NCI-H82 treated with DMSO at 0.1 percent for 48 hours (cell line): Measurements from ENCODE around the gene SLC31A1.
A peak's percentile ranks its signal among the peaks of the same experiment; 100 is the strongest.
"Not testable (repeated sequence)": the region's sequence is repeated elsewhere in the genome, so short reads cannot be mapped to it uniquely, and the experiment has no call there.

ENCODE experiments used
- DNase-seq: peaks from one replicate; lab custom pipeline; 2025; ENCODE audit not compliant: unreplicated experiment; lab: John Stamatoyannopoulos, UW

Gene SLC31A1

GRCh38 chr9:113220467-113221002 is 809 bp upstream of the SLC31A1 start:
- no peak for DNase-seq

- DNase-seq = no peak
Measured at GRCh38 chr9:113221800-113222481, 597 bp downstream of the SLC31A1 start.

GRCh38 chr9:113222482-113222841 is 1.1 kb downstream of the SLC31A1 start:
- peak; percentile 17 for DNase-seq

- no peak for DNase-seq
Measured at GRCh38 chr9:113223963-113224362, 2.6 kb downstream of the SLC31A1 start.

- no peak for DNase-seq
Measured at GRCh38 chr9:113227436-113227835, 6.1 kb downstream of the SLC31A1 start.

GRCh38 chr9:113228130-113228665 is 6.9 kb downstream of the SLC31A1 start:
- DNase-seq = no peak

- DNase-seq = no peak
Measured at GRCh38 chr9:113231701-113232100, 10.4 kb downstream of the SLC31A1 start.

- not testable (repeated sequence) for DNase-seq
Measured at GRCh38 chr9:113235701-113236255, 14.4 kb downstream of the SLC31A1 start.

- no peak for DNase-seq
Measured at GRCh38 chr9:113237026-113237425, 15.7 kb downstream of the SLC31A1 start.

GRCh38 chr9:113238202-113238858 is 17.0 kb downstream of the SLC31A1 start:
- DNase-seq = no peak

- DNase-seq = no peak
Measured at GRCh38 chr9:113238859-113239232, 17.5 kb downstream of the SLC31A1 start.

- DNase-seq = no peak
Measured at GRCh38 chr9:113241161-113241560, 19.8 kb downstream of the SLC31A1 start.

GRCh38 chr9:113244556-113244955 is 23.2 kb downstream of the SLC31A1 start:
- DNase-seq = no peak

- DNase-seq = no peak
Measured at GRCh38 chr9:113245894-113246293, 24.6 kb downstream of the SLC31A1 start.

GRCh38 chr9:113246928-113247327 is 25.6 kb downstream of the SLC31A1 start:
- DNase-seq = no peak

GRCh38 chr9:113247640-113248039 is 26.3 kb downstream of the SLC31A1 start:
- no peak for DNase-seq

- DNase-seq = not testable (repeated sequence)
Measured at GRCh38 chr9:113249661-113250060, 28.3 kb downstream of the SLC31A1 start.

GRCh38 chr9:113250807-113251206 is 29.5 kb downstream of the SLC31A1 start:
- no peak for DNase-seq

GRCh38 chr9:113254991-113255390 is 33.6 kb downstream of the SLC31A1 start:
- no peak for DNase-seq

GRCh38 chr9:113255438-113255837 is 34.1 kb downstream of the SLC31A1 start:
- DNase-seq = no peak

- no peak for DNase-seq
Measured at GRCh38 chr9:113257863-113258262, 36.5 kb downstream of the SLC31A1 start.

- DNase-seq = no peak
Measured at GRCh38 chr9:113258282-113258681, 36.9 kb downstream of the SLC31A1 start.
